ENCODE results near the gene OR6M1.

DNA sequence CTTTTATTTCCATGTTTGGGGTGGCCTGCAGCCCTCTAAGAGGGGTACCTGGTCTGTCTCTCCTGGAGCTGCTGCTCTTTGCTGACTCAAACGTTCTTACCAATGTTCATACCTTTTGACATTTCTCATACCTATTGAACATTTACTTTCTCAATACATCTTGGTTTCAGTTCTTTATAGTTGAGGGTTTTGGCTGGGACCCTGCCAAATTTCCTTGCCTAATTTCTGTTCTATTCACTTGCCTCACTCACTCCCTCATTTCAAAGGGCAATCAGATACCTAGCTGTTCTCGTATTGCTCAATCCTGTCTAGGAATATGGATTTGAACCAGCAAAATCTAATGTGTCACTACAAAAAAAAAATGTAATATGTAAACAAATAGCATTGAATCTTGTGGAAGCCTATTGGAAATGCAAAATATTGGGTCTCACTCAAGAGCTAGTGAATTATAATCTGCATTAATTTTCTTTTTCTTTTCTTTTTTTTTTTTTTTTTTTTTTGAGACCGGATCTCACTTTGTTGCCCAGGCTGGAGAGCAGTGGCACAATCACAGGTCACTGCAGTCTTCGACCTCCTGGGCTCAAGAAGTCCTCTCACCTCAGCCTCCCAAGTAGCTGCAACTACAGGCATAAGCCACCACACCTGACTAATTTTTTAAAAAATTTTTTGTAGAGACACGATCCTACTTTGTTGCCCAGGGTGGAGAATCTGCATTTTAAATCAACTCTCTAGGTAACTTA lies 7.5 kb downstream of the OR6M1 start:
- TF ChIP-seq, protein P1, sequence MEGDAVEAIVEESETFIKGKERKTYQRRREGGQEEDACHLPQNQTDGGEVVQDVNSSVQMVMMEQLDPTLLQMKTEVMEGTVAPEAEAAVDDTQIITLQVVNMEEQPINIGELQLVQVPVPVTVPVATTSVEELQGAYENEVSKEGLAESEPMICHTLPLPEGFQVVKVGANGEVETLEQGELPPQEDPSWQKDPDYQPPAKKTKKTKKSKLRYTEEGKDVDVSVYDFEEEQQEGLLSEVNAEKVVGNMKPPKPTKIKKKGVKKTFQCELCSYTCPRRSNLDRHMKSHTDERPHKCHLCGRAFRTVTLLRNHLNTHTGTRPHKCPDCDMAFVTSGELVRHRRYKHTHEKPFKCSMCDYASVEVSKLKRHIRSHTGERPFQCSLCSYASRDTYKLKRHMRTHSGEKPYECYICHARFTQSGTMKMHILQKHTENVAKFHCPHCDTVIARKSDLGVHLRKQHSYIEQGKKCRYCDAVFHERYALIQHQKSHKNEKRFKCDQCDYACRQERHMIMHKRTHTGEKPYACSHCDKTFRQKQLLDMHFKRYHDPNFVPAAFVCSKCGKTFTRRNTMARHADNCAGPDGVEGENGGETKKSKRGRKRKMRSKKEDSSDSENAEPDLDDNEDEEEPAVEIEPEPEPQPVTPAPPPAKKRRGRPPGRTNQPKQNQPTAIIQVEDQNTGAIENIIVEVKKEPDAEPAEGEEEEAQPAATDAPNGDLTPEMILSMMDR (IDR thresholded peaks at IDR 0.05) = no peak
- no peak for TF ChIP-seq POLR2A (IDR thresholded peaks at IDR 0.05)

Data from prostate gland (tissue), 2 donors.